Activated T-helper 17 cell treated with anti-CD3 and anti-CD28 coated beads, Interleukin-2, amount 50 U/mL, for 72 hours (primary cell): ENCODE data around the gene ASB3. TPM values are rescaled to one million over a fixed set of nuclear protein-coding genes. Genes with fewer than 3 reads are reported as not detected.
A peak's percentile ranks its signal among the peaks of the same experiment; 100 is the strongest.
"Not testable (repeated sequence)": the region's sequence is repeated elsewhere in the genome, so short reads cannot be mapped to it uniquely, and the experiment has no call there.

Source experiments
- ATAC-seq: fragments of 150-1000 bp; cut with Tn5 transposase; replicated peaks from 2 replicates; pipeline ENCODE4 v1.10.0; 2021; ENCODE audit warnings: mild to moderate bottlenecking, moderate library complexity
- H3K27ac Mint-ChIP-seq: one replicate; pipeline ENCODE4 v1.8.0; 2022; ENCODE audit warnings: mixed read lengths
- H3K27me3 Mint-ChIP-seq: one replicate; pipeline ENCODE4 v1.8.0; 2022; ENCODE audit warnings: mixed read lengths
- H3K36me3 Mint-ChIP-seq: one replicate; pipeline ENCODE4 v1.8.0; 2022; ENCODE audit warnings: low read depth, mild to moderate bottlenecking, mixed read lengths
- H3K4me1 Mint-ChIP-seq: one replicate; pipeline ENCODE4 v1.8.0; 2022; ENCODE audit warnings: mixed read lengths
- H3K4me3 Mint-ChIP-seq: one replicate; pipeline ENCODE4 v1.8.0; 2022; ENCODE audit warnings: mild to moderate bottlenecking, mixed read lengths
- H3K9me3 Mint-ChIP-seq: one replicate; pipeline ENCODE4 v1.8.0; 2022; ENCODE audit warnings: mixed read lengths
- total RNA-seq, 2 donors: library from RNA; stranded (reverse); gene quantifications; one replicate each; pipeline ENCODE4 v1.2.3, GENCODE V29; 2022

The ASB3 gene
- total RNA-seq, 2 donors from 2014 or later: 27.6 to 28.8 TPM

DNA sequence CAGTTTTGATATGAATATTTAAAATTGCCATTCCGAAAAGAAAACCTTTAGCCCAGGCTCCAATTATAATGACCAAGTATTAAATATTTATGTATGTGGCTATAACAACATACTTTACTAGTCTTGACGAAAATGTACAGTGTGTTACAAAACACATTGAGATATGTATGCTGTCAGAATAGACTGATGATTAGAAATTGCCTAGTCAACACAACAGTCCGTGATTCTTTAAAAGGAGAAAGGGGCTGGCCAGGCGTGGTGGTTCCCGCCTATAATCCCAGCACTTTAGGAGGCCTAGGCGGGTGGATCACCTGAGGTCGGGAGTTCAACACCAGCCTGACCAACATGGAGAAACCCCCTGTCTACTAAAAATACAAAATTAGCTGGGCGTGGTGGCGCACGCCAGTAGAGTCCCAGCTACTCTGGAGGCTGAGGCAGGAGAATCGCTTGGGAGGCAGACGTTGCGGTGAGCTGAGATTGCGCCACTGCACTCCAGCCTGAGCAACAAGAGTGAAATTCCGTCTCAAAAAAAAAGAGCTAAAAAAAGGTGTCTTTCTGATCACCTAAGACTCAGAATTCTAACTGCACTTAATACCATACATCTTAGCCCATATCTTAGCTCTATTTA is 17.3 kb downstream of the ASB3 start:
- Mint-ChIP-seq H3K4me3 (peak overlapping the region; percentile 93), H3K36me3 (peaks cover 23% of the 10 kb centered on the region), H3K27ac (no peak overlapping the region), H3K9me3 (no peaks in the 10 kb centered on the region), H3K4me1 (peaks cover 15% of the 10 kb centered on the region), H3K27me3 (no peaks in the 10 kb centered on the region)
- no peak for ATAC-seq

GRCh38 chr2:53768242-53768542 is 18.6 kb downstream of the ASB3 start:
- Mint-ChIP-seq H3K4me1 (peaks cover 15% of the 10 kb centered on the region), H3K4me3 (peak overlapping the region; percentile 93), H3K27ac (peak overlapping the region; percentile 91), H3K9me3 (no peaks in the 10 kb centered on the region), H3K27me3 (no peaks in the 10 kb centered on the region), H3K36me3 (peaks cover 29% of the 10 kb centered on the region)
- ATAC-seq: no peak

GRCh38 chr2:53767405-53768241 is 19.1 kb downstream of the ASB3 start, which contains the start of gene CHAC2:
CHAC2 (plus strand) TSS chr2:53767804; CDS start chr2:53767887, 83 bp downstream.
- peaks cover 30% of the 10 kb centered on the region for H3K36me3 Mint-ChIP-seq
- H3K27me3 Mint-ChIP-seq: no peaks in the 10 kb centered on the region
- peak within 1 kb of the TSS; percentile 91 for H3K27ac Mint-ChIP-seq
- ATAC-seq: peak; percentile 93
- H3K4me1 Mint-ChIP-seq: peaks cover 15% of the 10 kb centered on the region
- no peaks in the 10 kb centered on the region for H3K9me3 Mint-ChIP-seq
- peak within 1 kb of the TSS; percentile 93 for H3K4me3 Mint-ChIP-seq

- no peaks in the 10 kb centered on the region for H3K9me3 Mint-ChIP-seq
- no peak overlapping the region for H3K27ac Mint-ChIP-seq
- H3K4me1 Mint-ChIP-seq: peaks cover 15% of the 10 kb centered on the region
- H3K27me3 Mint-ChIP-seq: no peaks in the 10 kb centered on the region
- H3K4me3 Mint-ChIP-seq: no peak overlapping the region
- ATAC-seq: no peak
- peaks cover 38% of the 10 kb centered on the region for H3K36me3 Mint-ChIP-seq
Observed at GRCh38 chr2:53765767-53766166, 21.0 kb downstream of the ASB3 start.

GRCh38 chr2:53757206-53757605 is 29.5 kb downstream of the ASB3 start:
- H3K9me3 Mint-ChIP-seq, H3K27me3 Mint-ChIP-seq, H3K4me3 Mint-ChIP-seq, H3K27ac Mint-ChIP-seq, ATAC-seq, H3K4me1 Mint-ChIP-seq: not testable (repeated sequence)
- H3K36me3 Mint-ChIP-seq: peaks cover 52% of the 10 kb centered on the region

DNA sequence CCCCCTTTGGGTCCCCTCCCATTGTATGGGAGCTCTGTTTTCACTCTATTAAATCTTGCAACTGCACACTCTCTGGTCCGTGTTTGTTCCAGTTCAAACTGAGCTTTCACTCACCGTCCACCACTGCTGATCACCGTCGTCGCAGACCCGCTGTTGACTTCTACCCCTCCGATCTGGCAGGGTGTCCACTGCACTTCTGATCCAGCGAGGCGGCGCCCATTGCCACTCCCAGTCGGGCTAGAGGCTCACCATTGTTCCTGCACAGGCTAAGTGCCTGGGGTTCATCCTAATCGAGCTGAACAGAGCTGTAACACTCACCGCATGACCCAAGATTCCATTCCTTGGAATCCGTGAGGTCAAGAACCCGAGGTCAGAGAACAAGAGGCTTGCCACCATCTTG is 30.1 kb downstream of the ASB3 start:
- Mint-ChIP-seq H3K4me3 (no peak overlapping the region), H3K36me3 (peaks cover 46% of the 10 kb centered on the region), H3K27me3 (no peaks in the 10 kb centered on the region), H3K4me1 (peaks cover 9% of the 10 kb centered on the region), H3K9me3 (no peaks in the 10 kb centered on the region), H3K27ac (no peak overlapping the region)
- ATAC-seq: no peak

- no peaks in the 10 kb centered on the region for H3K9me3 Mint-ChIP-seq
- ATAC-seq: no peak
- no peak overlapping the region for H3K27ac Mint-ChIP-seq
- no peaks in the 10 kb centered on the region for H3K27me3 Mint-ChIP-seq
- H3K36me3 Mint-ChIP-seq: peaks cover 42% of the 10 kb centered on the region
- H3K4me1 Mint-ChIP-seq: peaks cover 9% of the 10 kb centered on the region
- no peak overlapping the region for H3K4me3 Mint-ChIP-seq
Observed at GRCh38 chr2:53755121-53755520, 31.6 kb downstream of the ASB3 start.

- H3K4me3 Mint-ChIP-seq: no peak overlapping the region
- H3K9me3 Mint-ChIP-seq: no peaks in the 10 kb centered on the region
- peaks cover 9% of the 10 kb centered on the region for H3K4me1 Mint-ChIP-seq
- no peaks in the 10 kb centered on the region for H3K27me3 Mint-ChIP-seq
- peak overlapping the region; percentile 39 for H3K27ac Mint-ChIP-seq
- ATAC-seq: peak; percentile 56
- H3K36me3 Mint-ChIP-seq: peaks cover 54% of the 10 kb centered on the region
Observed at GRCh38 chr2:53753041-53753440, 33.7 kb downstream of the ASB3 start.

DNA sequence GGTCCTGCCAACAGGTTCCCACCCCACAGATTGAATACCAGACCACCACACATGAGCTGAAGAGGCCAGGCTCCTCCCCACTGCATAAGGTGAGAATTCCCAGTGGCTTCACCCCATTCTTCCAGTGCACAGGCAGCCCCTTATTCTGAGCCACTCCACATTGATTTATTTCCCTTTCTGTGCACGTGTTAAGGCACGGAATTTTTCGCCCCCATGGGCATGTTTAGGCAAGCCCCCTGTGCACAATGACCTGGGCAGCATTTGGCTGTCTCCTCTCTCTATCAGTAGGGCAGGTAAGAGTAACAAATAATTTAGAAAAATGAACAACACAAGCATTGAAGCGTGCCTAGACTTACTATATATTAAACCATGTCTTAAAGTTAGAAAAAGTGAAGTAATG is 34.4 kb downstream of the ASB3 start:
- H3K27ac Mint-ChIP-seq: peak overlapping the region; percentile 39
- H3K9me3 Mint-ChIP-seq: no peaks in the 10 kb centered on the region

GRCh38 chr2:53751728-53752127 is 35.0 kb downstream of the ASB3 start:
- Mint-ChIP-seq H3K27ac (peak overlapping the region; percentile 39), H3K36me3 (peaks cover 58% of the 10 kb centered on the region), H3K4me1 (peaks cover 14% of the 10 kb centered on the region), H3K27me3 (no peaks in the 10 kb centered on the region), H3K9me3 (no peaks in the 10 kb centered on the region), H3K4me3 (peak overlapping the region; percentile 47)
- peak; percentile 93 for ATAC-seq

More for the DNA sequence above, 34.4 kb downstream of the ASB3 start:
- peaks cover 14% of the 10 kb centered on the region for H3K4me1 Mint-ChIP-seq
- H3K36me3 Mint-ChIP-seq: peaks cover 58% of the 10 kb centered on the region
- ATAC-seq: no peak
- H3K27me3 Mint-ChIP-seq: no peaks in the 10 kb centered on the region
- H3K4me3 Mint-ChIP-seq: no peak overlapping the region

GRCh38 chr2:53750041-53750768 is 36.5 kb downstream of the ASB3 start:
- H3K9me3 Mint-ChIP-seq: no peaks in the 10 kb centered on the region
- peaks cover 14% of the 10 kb centered on the region for H3K4me1 Mint-ChIP-seq
- peaks cover 65% of the 10 kb centered on the region for H3K36me3 Mint-ChIP-seq
- H3K27me3 Mint-ChIP-seq: no peaks in the 10 kb centered on the region
- peak overlapping the region; percentile 39 for H3K27ac Mint-ChIP-seq
- no peak overlapping the region for H3K4me3 Mint-ChIP-seq
- no peak for ATAC-seq

GRCh38 chr2:53744395-53745065 is 42.2 kb downstream of the ASB3 start:
- Mint-ChIP-seq H3K4me1 (peaks cover 17% of the 10 kb centered on the region), H3K36me3 (peaks cover 57% of the 10 kb centered on the region)
- no peak for ATAC-seq

DNA sequence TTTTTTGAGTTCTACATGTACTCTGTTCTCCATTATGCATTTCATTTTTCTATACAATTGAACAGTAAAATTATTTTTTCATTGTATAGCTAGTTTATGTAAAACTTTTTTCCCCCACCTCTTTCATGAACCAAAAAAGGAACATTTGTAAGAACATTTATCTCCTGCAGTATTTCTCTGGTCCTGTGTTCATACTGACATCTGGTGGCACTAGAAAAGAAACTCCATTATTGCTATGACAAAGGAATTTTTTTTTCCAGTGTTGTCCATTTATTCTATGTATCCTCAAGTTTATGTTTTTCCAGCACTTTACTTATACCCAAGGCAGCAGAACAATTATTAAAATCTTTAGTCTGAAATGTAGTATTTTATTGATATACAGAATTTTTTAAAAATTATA is 46.6 kb downstream of the ASB3 start:
- no peak for ATAC-seq
- H3K9me3 Mint-ChIP-seq: no peaks in the 10 kb centered on the region

More at GRCh38 chr2:53744395-53745065, 42.2 kb downstream of the ASB3 start:
- Mint-ChIP-seq H3K4me3 (no peak overlapping the region), H3K27ac (no peak overlapping the region), H3K9me3 (no peaks in the 10 kb centered on the region), H3K27me3 (no peaks in the 10 kb centered on the region)

GRCh38 chr2:53739032-53739431 is 47.7 kb downstream of the ASB3 start:
- H3K4me3 Mint-ChIP-seq: no peak overlapping the region
- H3K4me1 Mint-ChIP-seq: peaks cover 16% of the 10 kb centered on the region
- H3K9me3 Mint-ChIP-seq: no peaks in the 10 kb centered on the region
- H3K36me3 Mint-ChIP-seq: peaks cover 41% of the 10 kb centered on the region
- H3K27ac Mint-ChIP-seq: no peak overlapping the region
- no peaks in the 10 kb centered on the region for H3K27me3 Mint-ChIP-seq
- ATAC-seq: no peak

More for the DNA sequence above, 46.6 kb downstream of the ASB3 start:
- no peak overlapping the region for H3K27ac Mint-ChIP-seq
- no peak overlapping the region for H3K4me3 Mint-ChIP-seq
- peaks cover 36% of the 10 kb centered on the region for H3K36me3 Mint-ChIP-seq
- peaks cover 16% of the 10 kb centered on the region for H3K4me1 Mint-ChIP-seq
- no peaks in the 10 kb centered on the region for H3K27me3 Mint-ChIP-seq
